ENCODE measurements around the gene KAT2B. TPM values are rescaled to one million over a fixed set of nuclear protein-coding genes. Genes with fewer than 3 reads are reported as not detected.

The KAT2B gene
- total RNA-seq, 1 experiment from 2014 or later: 0.31 TPM

- no peak overlapping the region for H3K4me3 ChIP-seq (ENCODE audit: insufficient read depth, low read depth, low read length)
- DNase-seq: no peak
- no peaks in the 10 kb centered on the region for H3K36me3 ChIP-seq (replicated peaks; ENCODE audit: control insufficient read depth, insufficient read depth, low read length)
- H3K27me3 ChIP-seq (ENCODE audit: control insufficient read depth, insufficient read depth, low read length): no peaks in the 10 kb centered on the region
Measured at GRCh38 chr3:20051123-20051806, 11.0 kb downstream of the KAT2B start.

GRCh38 chr3:20052851-20053250 is 12.6 kb downstream of the KAT2B start:
- DNase-seq: no peak
- H3K36me3 ChIP-seq (replicated peaks; ENCODE audit: control insufficient read depth, insufficient read depth, low read length): no peaks in the 10 kb centered on the region
- no peak overlapping the region for H3K4me3 ChIP-seq (ENCODE audit: insufficient read depth, low read depth, low read length)
- H3K27me3 ChIP-seq (ENCODE audit: control insufficient read depth, insufficient read depth, low read length): no peaks in the 10 kb centered on the region

GRCh38 chr3:20054549-20054987 is 14.3 kb downstream of the KAT2B start:
- no peak for DNase-seq
- Histone ChIP-seq H3K36me3 (replicated peaks; ENCODE audit: control insufficient read depth, insufficient read depth, low read length) (no peaks in the 10 kb centered on the region), H3K4me3 (ENCODE audit: insufficient read depth, low read depth, low read length) (no peak overlapping the region), H3K27me3 (ENCODE audit: control insufficient read depth, insufficient read depth, low read length) (no peaks in the 10 kb centered on the region)

- Histone ChIP-seq H3K36me3 (replicated peaks; ENCODE audit: control insufficient read depth, insufficient read depth, low read length) (no peaks in the 10 kb centered on the region), H3K4me3 (ENCODE audit: insufficient read depth, low read depth, low read length) (no peak overlapping the region), H3K27me3 (ENCODE audit: control insufficient read depth, insufficient read depth, low read length) (no peaks in the 10 kb centered on the region)
- no peak for DNase-seq
Measured at GRCh38 chr3:20055020-20055775, 15.0 kb downstream of the KAT2B start.

GRCh38 chr3:20055842-20056241 is 15.6 kb downstream of the KAT2B start:
- no peaks in the 10 kb centered on the region for H3K36me3 ChIP-seq (replicated peaks; ENCODE audit: control insufficient read depth, insufficient read depth, low read length)
- DNase-seq: no peak
- H3K4me3 ChIP-seq (ENCODE audit: insufficient read depth, low read depth, low read length): no peak overlapping the region
- no peaks in the 10 kb centered on the region for H3K27me3 ChIP-seq (ENCODE audit: control insufficient read depth, insufficient read depth, low read length)

GRCh38 chr3:20056725-20057611 is 16.7 kb downstream of the KAT2B start:
- no peak for DNase-seq
- Histone ChIP-seq H3K4me3 (ENCODE audit: insufficient read depth, low read depth, low read length) (no peak overlapping the region), H3K36me3 (replicated peaks; ENCODE audit: control insufficient read depth, insufficient read depth, low read length) (no peaks in the 10 kb centered on the region), H3K27me3 (ENCODE audit: control insufficient read depth, insufficient read depth, low read length) (no peaks in the 10 kb centered on the region)

- Histone ChIP-seq H3K4me3 (ENCODE audit: insufficient read depth, low read depth, low read length) (no peak overlapping the region), H3K36me3 (replicated peaks; ENCODE audit: control insufficient read depth, insufficient read depth, low read length) (no peaks in the 10 kb centered on the region), H3K27me3 (ENCODE audit: control insufficient read depth, insufficient read depth, low read length) (no peaks in the 10 kb centered on the region)
- DNase-seq: no peak
Measured at GRCh38 chr3:20057612-20058180, 17.4 kb downstream of the KAT2B start.

- DNase-seq: no peak
- H3K36me3 ChIP-seq (replicated peaks; ENCODE audit: control insufficient read depth, insufficient read depth, low read length): no peaks in the 10 kb centered on the region
- no peak overlapping the region for H3K4me3 ChIP-seq (ENCODE audit: insufficient read depth, low read depth, low read length)
- H3K27me3 ChIP-seq (ENCODE audit: control insufficient read depth, insufficient read depth, low read length): no peaks in the 10 kb centered on the region
Measured at GRCh38 chr3:20059929-20060328, 19.7 kb downstream of the KAT2B start.

- H3K36me3 ChIP-seq (replicated peaks; ENCODE audit: control insufficient read depth, insufficient read depth, low read length): no peaks in the 10 kb centered on the region
- H3K4me3 ChIP-seq (ENCODE audit: insufficient read depth, low read depth, low read length): no peak overlapping the region
- no peaks in the 10 kb centered on the region for H3K27me3 ChIP-seq (ENCODE audit: control insufficient read depth, insufficient read depth, low read length)
- no peak for DNase-seq
Measured at GRCh38 chr3:20060974-20061685, 20.9 kb downstream of the KAT2B start.

- no peaks in the 10 kb centered on the region for H3K27me3 ChIP-seq (ENCODE audit: control insufficient read depth, insufficient read depth, low read length)
- H3K36me3 ChIP-seq (replicated peaks; ENCODE audit: control insufficient read depth, insufficient read depth, low read length): no peaks in the 10 kb centered on the region
- no peak overlapping the region for H3K4me3 ChIP-seq (ENCODE audit: insufficient read depth, low read depth, low read length)
- DNase-seq: no peak
Measured at GRCh38 chr3:20062996-20063395, 22.8 kb downstream of the KAT2B start.

- no peak for DNase-seq
- H3K27me3 ChIP-seq (ENCODE audit: control insufficient read depth, insufficient read depth, low read length): peaks cover 2% of the 10 kb centered on the region; the same call in 1 of the 2 replicates
Measured at GRCh38 chr3:20064387-20064786, 24.1 kb downstream of the KAT2B start.

GRCh38 chr3:20064796-20065564 is 24.7 kb downstream of the KAT2B start:
- H3K36me3 ChIP-seq (replicated peaks; ENCODE audit: control insufficient read depth, insufficient read depth, low read length): no peaks in the 10 kb centered on the region
- no peak overlapping the region for H3K4me3 ChIP-seq (ENCODE audit: insufficient read depth, low read depth, low read length)
- no peak for DNase-seq
- peaks cover 4% of the 10 kb centered on the region for H3K27me3 ChIP-seq (ENCODE audit: control insufficient read depth, insufficient read depth, low read length)

More at GRCh38 chr3:20064387-20064786, 24.1 kb downstream of the KAT2B start:
- Histone ChIP-seq H3K36me3 (replicated peaks; ENCODE audit: control insufficient read depth, insufficient read depth, low read length) (no peaks in the 10 kb centered on the region), H3K4me3 (ENCODE audit: insufficient read depth, low read depth, low read length) (no peak overlapping the region)

- H3K36me3 ChIP-seq (replicated peaks; ENCODE audit: control insufficient read depth, insufficient read depth, low read length): no peaks in the 10 kb centered on the region
- H3K4me3 ChIP-seq (ENCODE audit: insufficient read depth, low read depth, low read length): no peak overlapping the region
- no peak for DNase-seq
- peaks cover 5% of the 10 kb centered on the region for H3K27me3 ChIP-seq (ENCODE audit: control insufficient read depth, insufficient read depth, low read length)
Measured at GRCh38 chr3:20066079-20066478, 25.8 kb downstream of the KAT2B start.

All from H7 (cell line).